Measurements from ENCODE around the gene HOXA13. TPM values are rescaled to one million over a fixed set of nuclear protein-coding genes. Genes with fewer than 3 reads are reported as not detected.

HOXA13 gene
- total RNA-seq, 1 experiment from 2014 or later, result 12.1 TPM

GRCh38 chr7:27194002-27194352 is 5.9 kb downstream of the HOXA13 start:
- H3K4me2 ChIP-seq (ENCODE audit: low read length), result peak overlapping the region; percentile 99
- no TSS peak for BruUV-seq (replicated peaks)
- no peaks in the 10 kb centered on the region for H3K27me3 ChIP-seq (ENCODE audit: low read length)
- DNase-seq, result peak; percentile 31
- peaks cover 100% of the 10 kb centered on the region for H3K79me2 ChIP-seq (ENCODE audit: low read length)
- no peaks in the 10 kb centered on the region for H3K9me2 ChIP-seq (replicated peaks; ENCODE audit: low read length)
- POLR2A ChIA-PET (ENCODE audit: unreplicated experiment), result interaction anchor here (0.7 kb wide), 2 partner anchors 9 to 10 kb away, joined by 3 to 7 read pairs; partner anchors contain the start of gene HOXA11
- H3K4me1 ChIP-seq (ENCODE audit: insufficient read depth, low read length), result peaks cover 38% of the 10 kb centered on the region
- H3K9me3 ChIP-seq (ENCODE audit: low read length), result no peaks in the 10 kb centered on the region
- peak overlapping the region; percentile 97 for H3K27ac ChIP-seq (ENCODE audit: low read length)
- no peak for ATAC-seq
- 0 out of 2 replicates have a peak, but pooled peaks cover 6% of the 10 kb centered on the region for H3K36me3 ChIP-seq (ENCODE audit: low read depth, low read length)
- CTCF ChIA-PET, result no interaction called here
- TF ChIP-seq EZH2phosphoT487 (IDR thresholded peaks at IDR 0.05; ENCODE audit: borderline replicate concordance, low read length) (no peak), EZH2 (IDR thresholded peaks at IDR 0.05; ENCODE audit: low read length, unreplicated experiment) (no peak), CTCF (conservative IDR thresholded peaks at IDR 0.05; ENCODE audit: low read depth, low read length) (no peak)
- intact Hi-C loops (cut with micrococcal nuclease), result no loop called here
- peak overlapping the region; percentile 91 for H3K4me3 ChIP-seq (ENCODE audit: low read length)
- H3K9ac ChIP-seq (ENCODE audit: low read length), result peak overlapping the region; percentile 97
- no peak overlapping the region for H2AFZ ChIP-seq (ENCODE audit: low read length)
- H3F3A ChIP-seq (ENCODE audit: low read length, unreplicated experiment), result no peaks in the 10 kb centered on the region
- H4K20me1 ChIP-seq (ENCODE audit: low read length), result peaks cover 12% of the 10 kb centered on the region; the same call in 1 of the 2 replicates

GRCh38 chr7:27193335-27194001 is 6.4 kb downstream of the HOXA13 start:
- TF ChIP-seq EZH2 (IDR thresholded peaks at IDR 0.05; ENCODE audit: low read length, unreplicated experiment), result no peak
- TF ChIP-seq CTCF (conservative IDR thresholded peaks at IDR 0.05; ENCODE audit: low read depth, low read length), result no peak
- no peak for TF ChIP-seq EZH2phosphoT487 (IDR thresholded peaks at IDR 0.05; ENCODE audit: borderline replicate concordance, low read length)
- Histone ChIP-seq H3K4me2 (ENCODE audit: low read length) (peak overlapping the region; percentile 99), H3K36me3 (ENCODE audit: low read depth, low read length) (0 out of 2 replicates have a peak, but pooled peaks cover 6% of the 10 kb centered on the region), H3K4me3 (ENCODE audit: low read length) (peak overlapping the region; percentile 91), H2AFZ (ENCODE audit: low read length) (peak overlapping the region; percentile 36; the same call in 1 of the 2 replicates), H3K27me3 (ENCODE audit: low read length) (no peaks in the 10 kb centered on the region), H3K9me2 (replicated peaks; ENCODE audit: low read length) (no peaks in the 10 kb centered on the region), H3K9ac (ENCODE audit: low read length) (peak overlapping the region; percentile 97), H3K27ac (ENCODE audit: low read length) (peak overlapping the region; percentile 97), H3K4me1 (ENCODE audit: insufficient read depth, low read length) (peaks cover 40% of the 10 kb centered on the region), H3F3A (ENCODE audit: low read length, unreplicated experiment) (no peaks in the 10 kb centered on the region), H4K20me1 (ENCODE audit: low read length) (peaks cover 12% of the 10 kb centered on the region; the same call in 1 of the 2 replicates), H3K79me2 (ENCODE audit: low read length) (peaks cover 100% of the 10 kb centered on the region), H3K9me3 (ENCODE audit: low read length) (no peaks in the 10 kb centered on the region)
- ChIA-PET CTCF (no interaction called here), POLR2A (ENCODE audit: unreplicated experiment) (interaction anchor here (0.7 kb wide), 1 partner anchor 9 kb away, joined by 7 read pairs; the partner anchor contains the start of gene HOXA11)
- intact Hi-C loops (cut with micrococcal nuclease), result no loop called here
- peak; percentile 46 for DNase-seq
- ATAC-seq, result no peak
- BruUV-seq (replicated peaks), result TSS peak; percentile 25

All from PC-3 (cell line).